Mammary epithelial cell (primary cell): ENCODE measurements around the gene C1orf21.

ENCODE experiments used
- CTCF ChIP-seq, 2 donors: IDR thresholded peaks in 1 of 2; conservative IDR thresholded peaks in 1 of 2; 2 replicates each; pipeline ENCODE4 v1.5.1; 2011 to 2012; ENCODE audit warnings: inconsistent platforms in 2 of 2, low read length in 2 of 2, mild to moderate bottlenecking in 2 of 2, control low read depth in 1 of 2, low read depth in 1 of 2; ENCODE audit not compliant: insufficient read depth in 1 of 2; ENCODE audit errors: extremely low read depth in 1 of 2
- EZH2 ChIP-seq: IDR thresholded peaks from 2 replicates; pipeline ENCODE4 v1.6.1; 2012; ENCODE audit warnings: low read length, inconsistent platforms, borderline replicate concordance

GRCh38 chr1:184655185-184655584, 268.4 kb downstream of the C1orf21 start:
- TF ChIP-seq CTCF (conservative IDR thresholded peaks at IDR 0.05 in 1 of 2, IDR thresholded peaks at IDR 0.05 in 1 of 2; ENCODE audit: extremely low read depth in 1 of 2, insufficient read depth in 1 of 2, low read depth in 1 of 2, low read length in 2 of 2), result no peak
- TF ChIP-seq EZH2, result no peak
